Measurements from ENCODE around the gene CLDN2.

- TF ChIP-seq CTCF (conservative IDR thresholded peaks at IDR 0.05; ENCODE audit: low read depth, low read length) (peak; percentile 87), EZH2 (IDR thresholded peaks at IDR 0.05; ENCODE audit: borderline replicate concordance, low read depth, low read length, poor library complexity, severe bottlenecking) (no peak)
These were observed 25.8 kb upstream of the CLDN2 start for GRCh38 chrX:106894392-106894909.

Data from A673 (cell line).